ENCODE measurements around the gene EZH2.

DNA sequence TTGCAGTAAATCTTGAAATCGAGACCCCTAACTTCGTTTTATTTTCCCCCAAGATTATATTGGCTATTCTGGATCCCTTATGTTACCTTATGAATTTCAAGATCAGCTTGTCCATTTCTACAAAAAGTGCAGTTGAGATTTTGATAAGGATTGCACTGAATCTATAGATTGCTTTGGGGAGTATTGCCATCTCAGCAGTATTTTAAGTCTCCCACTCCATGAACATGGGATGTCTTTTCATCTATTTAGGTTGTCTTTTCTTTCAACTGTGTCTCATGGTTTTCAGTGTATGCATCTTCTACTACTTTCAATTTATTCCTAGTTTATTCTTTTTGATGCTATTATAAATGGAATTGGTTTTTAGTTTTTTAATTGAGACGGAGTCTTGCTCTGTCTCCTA, 89.6 kb downstream of the EZH2 start:
- no peak for TF ChIP-seq CTCF (conservative IDR thresholded peaks at IDR 0.05; ENCODE audit: low read length)
- no peak for TF ChIP-seq EZH2phosphoT487 (IDR thresholded peaks at IDR 0.05; ENCODE audit: borderline replicate concordance, low read depth, low read length)

All from OCI-LY7 (cell line).